Coronary artery (tissue), 2 donors: ENCODE results near the gene GVQW3.

Experiments
- DNase-seq: peaks from one replicate; pipeline ENCODE4 v3.0.0-alpha.2; 2017; ENCODE audit warnings: low spot score
- H3K27ac ChIP-seq, 2 donors: fragments of 200-600 bp; sonication (generic); one replicate each; pipeline ENCODE4 v1.5.1; 2016 to 2019
- H3K4me3 ChIP-seq: fragments of 200-600 bp; sonication (generic); 2 replicates; pipeline ENCODE4 v1.5.1; 2016; ENCODE audit warnings: mild to moderate bottlenecking, moderate library complexity
- CTCF ChIP-seq: fragments of 200-600 bp; sonication (generic); IDR thresholded peaks from one replicate; pipeline ENCODE4 v1.5.1; 2019; ENCODE audit warnings: antibody characterized with exemption

Gene GVQW3

GRCh38 chr11:76444065-76444383 is 62.9 kb downstream of the GVQW3 start:
- no peak for TF ChIP-seq CTCF

GRCh38 chr11:76444384-76445120 is 63.4 kb downstream of the GVQW3 start, which contains the start of gene EMSY:
Gene EMSY (plus strand): TSS chr11:76445018. CDS start chr11:76446939, 1,921 bp downstream.
- H3K27ac ChIP-seq, result peak within 1 kb of the TSS; percentile 91 to 92
- peak; percentile 98 for DNase-seq
- TF ChIP-seq CTCF, result no peak
- peak within 1 kb of the TSS; percentile 87 for H3K4me3 ChIP-seq

More at GRCh38 chr11:76444065-76444383, 62.9 kb downstream of the GVQW3 start:
- DNase-seq, result no peak
- H3K4me3 ChIP-seq, result peak overlapping the region; percentile 87
- H3K27ac ChIP-seq, result peak overlapping the region; percentile 66 to 84

- TF ChIP-seq CTCF, result no peak
- Histone ChIP-seq H3K4me3 (peak overlapping the region; percentile 87), H3K27ac (peak overlapping the region; percentile 91 to 92)
- peak; percentile 88 for DNase-seq
These were observed 64.3 kb downstream of the GVQW3 start for GRCh38 chr11:76445121-76446084.

GRCh38 chr11:76448506-76448905 is 67.4 kb downstream of the GVQW3 start:
- DNase-seq, result no peak
- no peak for TF ChIP-seq CTCF
- no peak overlapping the region for H3K27ac ChIP-seq
- H3K4me3 ChIP-seq, result no peak overlapping the region

GRCh38 chr11:76453248-76453647 is 72.1 kb downstream of the GVQW3 start:
- no peak for DNase-seq
- no peak overlapping the region for H3K4me3 ChIP-seq
- H3K27ac ChIP-seq, result no peak overlapping the region
- TF ChIP-seq CTCF, result no peak

GRCh38 chr11:76455331-76455730 is 74.2 kb downstream of the GVQW3 start:
- no peak for TF ChIP-seq CTCF
- DNase-seq, result no peak
- H3K27ac ChIP-seq, result no peak overlapping the region
- H3K4me3 ChIP-seq, result no peak overlapping the region
